K562 (cell line): Measurements from ENCODE around the gene FTO. TPM values are rescaled to one million over a fixed set of nuclear protein-coding genes. Genes with fewer than 3 reads are reported as not detected.

Experiments used
- ATAC-seq: fragments of 200-7000 bp; cut with Tn5 transposase; 3 replicates; pipeline ENCODE4 v1.9.1; 2020; ENCODE audit warnings: moderate library complexity
- BruUV-seq: library from RNA; stranded (reverse); fragments of 400-500 nt; replicated peaks from 2 replicates; lab custom pipeline; 2021; lab: Mats Ljungman, UMichigan
- CTCF ChIA-PET: fragments of 300-600 bp; formaldehyde crosslinking; extraction: SDS; loops from one replicate; lab custom pipeline; 2021; ENCODE audit warnings: low intra/inter-chr PET ratio; lab: Yijun Ruan, JAX
- POLR2A ChIA-PET: fragments of 300-600, 350-650 bp; sonication (Branson Sonifier 250); formaldehyde crosslinking; extraction: SDS; loops from one replicate; lab custom pipeline; 2021; ENCODE audit warnings: antibody characterized with exemption, inconsistent platforms; lab: Yijun Ruan, JAX
- DNase-seq, 4 experiments: peaks; one replicate each; pipeline versions ENCODE4 v3.0.0 to v3.0.0-alpha.2; 2011 to 2018; ENCODE audit warnings: low spot score in 3 of 4, mixed read lengths in 3 of 4; ENCODE audit errors: extremely low read depth in 1 of 4
- FAIRE-seq: peaks from 2 replicates; lab custom pipeline; 2011; peaks lifted over from hg19 to GRCh38; lab: Jason Lieb, UNC
- H2AFZ ChIP-seq: 2 replicates; pipeline ENCODE4 v1.6.0; 2011; ENCODE audit warnings: low read depth, low read length, control low read depth, inconsistent platforms
- H3K27ac ChIP-seq: fragments of 200-600 bp; 3 replicates; pipeline ENCODE4 v1.8.0; 2011; ENCODE audit warnings: low read depth, mild to moderate bottlenecking, control low read depth, inconsistent platforms, low read length, moderate library complexity, mixed read lengths; ENCODE audit errors: extremely low read depth
- H3K27me3 ChIP-seq, 2 experiments: fragments of 300-600 bp in 1 of 2; 2 replicates in 1 of 2; 3 replicates in 1 of 2; pipeline versions ENCODE4 v1.6.0 to v1.8.0; 2011; ENCODE audit warnings: inconsistent platforms in 2 of 2, low read length in 2 of 2, mild to moderate bottlenecking in 1 of 2, mixed read lengths in 1 of 2, moderate library complexity in 1 of 2; ENCODE audit not compliant: control insufficient read depth in 2 of 2, insufficient read depth in 2 of 2
- H3K36me3 ChIP-seq: fragments of 300-600 bp; 3 replicates; pipeline ENCODE4 v1.8.0; 2011; ENCODE audit warnings: mild to moderate bottlenecking, low read length, inconsistent platforms; ENCODE audit not compliant: control insufficient read depth, insufficient read depth
- H3K4me1 ChIP-seq, 2 experiments: fragments of 200-600 bp in 1 of 2; replicated peaks in 1 of 2; 2 replicates in 1 of 2; 3 replicates in 1 of 2; pipeline versions ENCODE4 v1.5.1 to v1.8.0; 2011; ENCODE audit warnings: inconsistent platforms in 2 of 2, low read length in 2 of 2, mild to moderate bottlenecking in 1 of 2, mixed read lengths in 1 of 2, moderate library complexity in 1 of 2; ENCODE audit not compliant: control insufficient read depth in 2 of 2, insufficient read depth in 2 of 2
- H3K4me2 ChIP-seq: 2 replicates; pipeline ENCODE4 v1.6.1; 2011; ENCODE audit warnings: low read length, control low read depth, inconsistent platforms, mixed read lengths; ENCODE audit not compliant: insufficient read depth
- H3K4me3 ChIP-seq: fragments of 200-600 bp; sonication (generic), shearing (Covaris generic); 2 replicates; pipeline ENCODE4 v1.5.1; 2016; ENCODE audit warnings: control low read depth, inconsistent platforms
- H3K79me2 ChIP-seq: fragments of 200-600 bp; 3 replicates; pipeline ENCODE4 v1.8.0; 2011; ENCODE audit warnings: low read length, inconsistent platforms; ENCODE audit not compliant: control insufficient read depth, insufficient read depth
- H3K9ac ChIP-seq, 2 experiments: 2 replicates each; pipeline versions ENCODE4 v1.6.0 to v1.6.1; 2011; ENCODE audit warnings: low read depth in 2 of 2, low read length in 2 of 2, control low read depth in 1 of 2, inconsistent platforms in 1 of 2, mild to moderate bottlenecking in 1 of 2, mixed read lengths in 1 of 2; ENCODE audit not compliant: insufficient read depth in 1 of 2
- H3K9me1 ChIP-seq: one replicate; pipeline ENCODE4 v1.6.0; 2011; ENCODE audit warnings: inconsistent platforms, mild to moderate bottlenecking, low read length, moderate library complexity; ENCODE audit not compliant: control insufficient read depth, insufficient read depth
- H3K9me3 ChIP-seq: replicated peaks from 2 replicates; pipeline ENCODE4 v1.5.1; 2011; ENCODE audit warnings: low read depth, low read length, inconsistent platforms; ENCODE audit not compliant: control insufficient read depth, insufficient read depth
- H4K20me1 ChIP-seq: replicated peaks from 2 replicates; pipeline ENCODE4 v1.6.1; 2011; ENCODE audit warnings: low read length, inconsistent platforms, mixed read lengths; ENCODE audit not compliant: control insufficient read depth, insufficient read depth
- NEUROD1 ChIP-seq: fragments of 150-350 bp; IDR thresholded peaks from 2 replicates; pipeline ENCODE4 v1.6.1; 2014; ENCODE audit warnings: borderline replicate concordance, low read length, low read depth; ENCODE audit not compliant: partially characterized antibody
- RBM39 ChIP-seq: fragments of 200-400 bp; formaldehyde crosslinking; optimal IDR thresholded peaks from 2 replicates; pipeline ENCODE3; 2018; ENCODE audit warnings: low read depth, low read length
- TAF7 ChIP-seq: fragments of 450-650 bp; IDR thresholded peaks from 2 replicates; pipeline ENCODE4 v1.6.1; 2016; ENCODE audit warnings: missing genetic modification characterization, missing compliant biosample characterization
- ZNF609 ChIP-seq: sonication (generic); formaldehyde crosslinking; IDR thresholded peaks from 2 replicates; pipeline ENCODE4 v1.8.1; 2023; ENCODE audit warnings: missing genetic modification reagents, mild to moderate bottlenecking, borderline replicate concordance
- WGBS: fragments of 100-300 bp; shearing (Covaris generic); methylation state at CpG from one replicate; pipeline ENCODE4 v1.1.6; 2016; ENCODE audit warnings: low coverage, mixed read lengths; ENCODE audit not compliant: insufficient coverage; ENCODE audit errors: missing lambda C conversion rate; 5-methylcytosine and 5-hydroxymethylcytosine counted together
- in situ Hi-C: fragments of 300-500 bp; cut with MboI; formaldehyde crosslinking; loops from 4 replicates; pipeline ENCODE4 v1.15.0; 2018; ENCODE audit warnings: inconsistent platforms, mixed read lengths
- intact Hi-C: fragments of 100-400 bp; cut with micrococcal nuclease; formaldehyde crosslinking; loops from 2 replicates; pipeline ENCODE4 v1.14.2; 2022
- polyA plus RNA-seq, 8 experiments: library from polyadenylated mRNA; depleted of rRNA in 4 of 8; stranded (reverse) in 5 of 8; unstranded in 3 of 8; fragments of >200 nt; fragmentation: Nextera tagmentation in 2 of 8; fragmentation: Illumina TruSeq in 1 of 8; extraction: Ambion mirVana in 2 of 8; extraction: Trizol in 1 of 8; gene quantifications; 2 replicates each; pipeline versions ENCODE4 v1.2.1 to v1.2.3, GENCODE V29; 2011 to 2014; ENCODE audit warnings: inconsistent platforms in 1 of 8, missing spikeins in 1 of 8
- total RNA-seq, 7 experiments: library from RNA; depleted of rRNA in 6 of 7; stranded (reverse); fragments of >200 nt in 6 of 7; fragmentation: Illumina TruSeq in 2 of 7; extraction: Trizol in 2 of 7; gene quantifications; 2 replicates each; pipeline versions ENCODE4 v1.2.1 to v1.2.3, GENCODE V29; 2011 to 2021; ENCODE audit warnings: low replicate concordance in 1 of 7

The FTO gene
- total and polyA plus RNA-seq, 9 of the 15 experiments (the other 6 are each of a cell fraction or from before 2014, with no cell fraction given), result 11.3 to 27.7 (median 25.5) TPM

- in situ Hi-C loops, result no loop called here
- no TSS peak for BruUV-seq
- no peaks in the 10 kb centered on the region for H3K9me1 ChIP-seq
- TF ChIP-seq RBM39 (no peak), NEUROD1 (no peak), TAF7 (tag) (no peak), ZNF609 (no peak)
- TF ChIP-seq, all 486 proteins: peak for 0
- no peak for ATAC-seq
- no peak overlapping the region for H3K27ac ChIP-seq
- WGBS, result 36% methylated on average over 3 of the region's 3 CpGs
- H3K27me3 ChIP-seq, result no peaks in the 10 kb centered on the region
- no peak for DNase-seq
- H4K20me1 ChIP-seq, result no peaks in the 10 kb centered on the region
- CTCF ChIA-PET, result no interaction called here
- no peak overlapping the region for H3K4me2 ChIP-seq
- no peak overlapping the region for H2AFZ ChIP-seq
- no peaks in the 10 kb centered on the region for H3K9me3 ChIP-seq
- no peaks in the 10 kb centered on the region for H3K36me3 ChIP-seq
- no peaks in the 10 kb centered on the region for H3K79me2 ChIP-seq
- no peak for FAIRE-seq
- POLR2A ChIA-PET, result no interaction called here
- no peak overlapping the region for H3K4me3 ChIP-seq
- H3K9ac ChIP-seq, result no peak overlapping the region
- intact Hi-C loops, result no loop called here
- H3K4me1 ChIP-seq, result no peaks in the 10 kb centered on the region
These were observed 281.0 kb downstream of the FTO start for GRCh38 chr16:53984936-53985335.
